H1 (cell line): Measurements from ENCODE around the gene DNA2. TPM values are rescaled to one million over a fixed set of nuclear protein-coding genes. Genes with fewer than 3 reads are reported as not detected.

Experiments
- BACH1 ChIP-seq: IDR thresholded peaks from 2 replicates; pipeline ENCODE4 v1.6.1; 2012; ENCODE audit warnings: low read length, improper control_type of control experiment
- CEBPB ChIP-seq: IDR thresholded peaks from 2 replicates; pipeline ENCODE4 v1.6.1; 2012; ENCODE audit warnings: low read depth, low read length
- CHD1 ChIP-seq: IDR thresholded peaks from 2 replicates; pipeline ENCODE4 v1.6.1; 2012; ENCODE audit warnings: low read depth, low read length, improper control_type of control experiment
- CTCF ChIP-seq, 3 experiments: IDR thresholded peaks; 1 replicate in 2 of 3; 2 replicates in 1 of 3; pipeline versions ENCODE4 v1.5.1 to v1.6.1; 2011; ENCODE audit warnings: low read length in 3 of 3, mild to moderate bottlenecking in 3 of 3, inconsistent platforms in 2 of 3, low read depth in 1 of 3, moderate library complexity in 1 of 3; ENCODE audit not compliant: insufficient read depth in 1 of 3; ENCODE audit errors: control extremely low read depth in 1 of 3
- EZH2 ChIP-seq: fragments of 200-600 bp; sonication (generic); IDR thresholded peaks from 2 replicates; pipeline ENCODE4 v1.7.1; 2012; ENCODE audit warnings: low read depth, mild to moderate bottlenecking, moderate library complexity, low read length, inconsistent platforms; ENCODE audit not compliant: severe bottlenecking
- GABPA ChIP-seq: IDR thresholded peaks from 2 replicates; pipeline ENCODE4 v1.6.1; 2011; ENCODE audit warnings: mild to moderate bottlenecking, low read length, moderate library complexity, borderline replicate concordance; ENCODE audit not compliant: insufficient read depth
- HDAC2 ChIP-seq, 2 experiments: fragments of 300-600 bp in 1 of 2; sonication (generic) in 1 of 2; IDR thresholded peaks; 2 replicates each; pipeline ENCODE4 v1.6.1; 2011 to 2012; ENCODE audit warnings: low read depth in 2 of 2, low read length in 2 of 2, mild to moderate bottlenecking in 2 of 2, moderate library complexity in 2 of 2, borderline replicate concordance in 1 of 2, inconsistent platforms in 1 of 2
- JUN ChIP-seq: IDR thresholded peaks from 2 replicates; pipeline ENCODE4 v1.6.1; 2011; ENCODE audit warnings: low read depth, mild to moderate bottlenecking, improper control_type of control experiment, low read length
- JUND ChIP-seq: IDR thresholded peaks from 2 replicates; pipeline ENCODE4 v1.6.1; 2011; ENCODE audit warnings: mild to moderate bottlenecking, improper control_type of control experiment, low read length
- KDM1A ChIP-seq: fragments of 200-600, 300-600 bp; sonication (generic); IDR thresholded peaks from 2 replicates; pipeline ENCODE4 v1.7.1; 2016; ENCODE audit warnings: mild to moderate bottlenecking, low read length, borderline replicate concordance
- NRF1 ChIP-seq: IDR thresholded peaks from 2 replicates; pipeline ENCODE4 v1.6.1; 2011; ENCODE audit warnings: mild to moderate bottlenecking, low read depth, low read length, improper control_type of control experiment
- POLR2A ChIP-seq, 2 experiments: IDR thresholded peaks; 1 replicate in 1 of 2; 2 replicates in 1 of 2; pipeline ENCODE4 v1.6.1; 2011; ENCODE audit warnings: low read depth in 2 of 2, low read length in 2 of 2, mild to moderate bottlenecking in 2 of 2; ENCODE audit errors: control extremely low read depth in 1 of 2
- RAD21 ChIP-seq, 2 experiments: IDR thresholded peaks in 1 of 2; conservative IDR thresholded peaks in 1 of 2; 2 replicates each; pipeline ENCODE4 v1.6.1; 2011; ENCODE audit warnings: low read depth in 2 of 2, low read length in 2 of 2, improper control_type of control experiment in 1 of 2, inconsistent platforms in 1 of 2, mild to moderate bottlenecking in 1 of 2, moderate library complexity in 1 of 2
- RNF2 ChIP-seq: fragments of 200-900, 300-1000 bp; sonication (generic); IDR thresholded peaks from 2 replicates; pipeline ENCODE4 v1.7.1; 2016; ENCODE audit warnings: borderline replicate concordance, low read depth, mild to moderate bottlenecking, antibody characterized with exemption, low read length; ENCODE audit not compliant: poor library complexity, severe bottlenecking; ENCODE audit errors: missing control alignments
- SP4 ChIP-seq: IDR thresholded peaks from 2 replicates; pipeline ENCODE4 v1.6.1; 2012; ENCODE audit warnings: low read length, inconsistent platforms
- TAF1 ChIP-seq: IDR thresholded peaks from 2 replicates; pipeline ENCODE4 v1.6.1; 2011; ENCODE audit warnings: mild to moderate bottlenecking, low read depth, low read length
- TEAD4 ChIP-seq: IDR thresholded peaks from 2 replicates; pipeline ENCODE4 v1.6.1; 2012; ENCODE audit warnings: low read depth, low read length, inconsistent platforms, mixed read lengths
- polyA plus RNA-seq, 7 experiments: library from polyadenylated mRNA; depleted of rRNA in 3 of 7; stranded (reverse) in 5 of 7; unstranded in 2 of 7; fragments of >200 nt in 5 of 7; fragments of 200-250 nt in 2 of 7; gene quantifications; 1 replicate in 5 of 7; 2 replicates in 1 of 7; 4 replicates in 1 of 7; pipeline versions ENCODE4 v1.2.1 to v1.2.3, GENCODE V29; 2011 to 2013; ENCODE audit warnings: missing spikeins in 2 of 7, mixed read lengths in 2 of 7
- total RNA-seq: library from RNA; stranded (reverse); fragmentation: NEBNext Ultra II Directional; extraction: Animal tissue kit (Norgen Biotek cat#: 25700); gene quantifications from 2 replicates; pipeline ENCODE4 v1.2.1, GENCODE V29; 2021
- TF ChIP-seq, protein P1 (sequence below): IDR thresholded peaks from 2 replicates; pipeline ENCODE4 v1.6.1; 2012; ENCODE audit warnings: inconsistent platforms
- TF ChIP-seq, protein P2 (sequence below): IDR thresholded peaks from 2 replicates; pipeline ENCODE4 v1.6.1; 2011; ENCODE audit warnings: low read depth, mild to moderate bottlenecking, low read length; ENCODE audit not compliant: insufficient read depth

Gene DNA2
- total and polyA plus RNA-seq, 2 of the 8 experiments (the other 6 are each of a cell fraction or from before 2014, with no cell fraction given): 16.0 to 57.9 TPM

- TF ChIP-seq CHD1: no peak
- TF ChIP-seq JUN: no peak
- 0 out of 2 replicates have a peak, but pooled peaks have one; percentile 54 for TF ChIP-seq SP4
- no peak for TF ChIP-seq EZH2
- TF ChIP-seq CEBPB: no peak
- TF ChIP-seq TEAD4: no peak
- TF ChIP-seq GABPA: no peak
- peak in 1 of 2 experiments; percentile 67; a peak in 1 of 4 replicates for TF ChIP-seq HDAC2 (IDR thresholded peaks at IDR 0.05; ENCODE audit: borderline replicate concordance in 1 of 2, low read depth in 2 of 2, low read length in 2 of 2)
- no peak for TF ChIP-seq BACH1
- peak; percentile 75 for TF ChIP-seq TAF1
- TF ChIP-seq NRF1: peak; percentile 80
- TF ChIP-seq, protein P1, sequence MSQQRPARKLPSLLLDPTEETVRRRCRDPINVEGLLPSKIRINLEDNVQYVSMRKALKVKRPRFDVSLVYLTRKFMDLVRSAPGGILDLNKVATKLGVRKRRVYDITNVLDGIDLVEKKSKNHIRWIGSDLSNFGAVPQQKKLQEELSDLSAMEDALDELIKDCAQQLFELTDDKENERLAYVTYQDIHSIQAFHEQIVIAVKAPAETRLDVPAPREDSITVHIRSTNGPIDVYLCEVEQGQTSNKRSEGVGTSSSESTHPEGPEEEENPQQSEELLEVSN: peak; percentile 97
- TF ChIP-seq KDM1A: peak; percentile 55; the same call in 1 of the 2 replicates
- TF ChIP-seq POLR2A (IDR thresholded peaks at IDR 0.05; ENCODE audit: control extremely low read depth in 1 of 2, low read depth in 2 of 2, low read length in 2 of 2): peak; percentile 57 to 77
- TF ChIP-seq, protein P2, sequence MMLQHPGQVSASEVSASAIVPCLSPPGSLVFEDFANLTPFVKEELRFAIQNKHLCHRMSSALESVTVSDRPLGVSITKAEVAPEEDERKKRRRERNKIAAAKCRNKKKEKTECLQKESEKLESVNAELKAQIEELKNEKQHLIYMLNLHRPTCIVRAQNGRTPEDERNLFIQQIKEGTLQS: 0 out of 2 replicates have a peak, but pooled peaks have one; percentile 8
- no peak for TF ChIP-seq RNF2
- no peak for TF ChIP-seq CTCF (IDR thresholded peaks at IDR 0.05; ENCODE audit: control extremely low read depth in 1 of 3, insufficient read depth in 1 of 3, low read depth in 1 of 3, low read length in 3 of 3)
- TF ChIP-seq RAD21 (IDR thresholded peaks at IDR 0.05 in 1 of 2, conservative IDR thresholded peaks at IDR 0.05 in 1 of 2; ENCODE audit: low read depth in 2 of 2, low read length in 2 of 2): peak in 1 of 2 experiments; percentile 0; a peak in 1 of 4 replicates
- TF ChIP-seq JUND: 0 out of 2 replicates have a peak, but pooled peaks have one; percentile 3
These were observed at the start of gene DNA2 (continued) for GRCh38 chr10:68471586-68472408.
